HG02870 (cell line): ENCODE results near the gene ZNF667.

Experiments
- ATAC-seq: cut with Tn5 transposase; IDR thresholded peaks from one replicate; pipeline ENCODE4 v1.9.1; 2021; ENCODE audit warnings: mild to moderate bottlenecking, moderate library complexity; ENCODE audit not compliant: unreplicated experiment

Gene ZNF667

GRCh38 chr19:56476651-56477428, at the start of gene ZNF667:
TSS of gene ZNF667 (minus strand) at chr19:56477345. CDS start at chr19:56462370, 14,975 bp downstream.
- ATAC-seq, result no peak

- no peak for ATAC-seq
Observed at GRCh38 chr19:56525214-56525860, 48.2 kb upstream of the ZNF667 start.

GRCh38 chr19:56508290-56508778, 31.2 kb upstream of the ZNF667 start:
- ATAC-seq, result no peak

- no peak for ATAC-seq
Observed at GRCh38 chr19:56507446-56508289, 30.5 kb upstream of the ZNF667 start, which contains the start of gene ZNF471. TSS of gene ZNF471 (plus strand) at chr19:56507855. CDS start at chr19:56511572, 3,717 bp downstream.

GRCh38 chr19:56504581-56504980, 27.4 kb upstream of the ZNF667 start:
- ATAC-seq, result no peak

- ATAC-seq, result no peak
Observed at GRCh38 chr19:56491399-56491798, 14.3 kb upstream of the ZNF667 start.

- ATAC-seq, result no peak
Observed at GRCh38 chr19:56477429-56478338, 539 bp upstream of the ZNF667 start.

- ATAC-seq, result no peak
Observed at GRCh38 chr19:56476093-56476492, 1.1 kb downstream of the ZNF667 start.

GRCh38 chr19:56474308-56474707, 2.8 kb downstream of the ZNF667 start:
- ATAC-seq, result no peak

- ATAC-seq, result no peak
Observed at GRCh38 chr19:56441206-56441792, 35.8 kb downstream of the ZNF667 start.

GRCh38 chr19:56423985-56424353, 53.2 kb downstream of the ZNF667 start:
- ATAC-seq, result no peak

- no peak for ATAC-seq
Observed at GRCh38 chr19:56423276-56423984, 53.7 kb downstream of the ZNF667 start.

GRCh38 chr19:56405062-56405461, 72.1 kb downstream of the ZNF667 start:
- ATAC-seq, result no peak

- ATAC-seq, result no peak
Observed at GRCh38 chr19:56404705-56405056, 72.5 kb downstream of the ZNF667 start.

GRCh38 chr19:56403764-56404704, 73.1 kb downstream of the ZNF667 start, which contains the start of gene ZNF583:
TSS of gene ZNF583 (plus strand) at chr19:56404332. CDS start at chr19:56407115, 2,783 bp downstream.
- peak; percentile 79 for ATAC-seq

GRCh38 chr19:56403261-56403660, 73.9 kb downstream of the ZNF667 start:
- peak; percentile 12 for ATAC-seq

- no peak for ATAC-seq
Observed at GRCh38 chr19:56400485-56400884, 76.7 kb downstream of the ZNF667 start.

- no peak for ATAC-seq
Observed at GRCh38 chr19:56398809-56399208, 78.3 kb downstream of the ZNF667 start.
